ENCODE measurements around the gene BRAF. TPM values are rescaled to one million over a fixed set of nuclear protein-coding genes. Genes with fewer than 3 reads are reported as not detected.

BRAF gene
- total RNA-seq, 2 donors from 2014 or later, result 19.8 to 24.7 TPM

- no peaks in the 10 kb centered on the region for H3K27me3 ChIP-seq
- H3K4me1 ChIP-seq, result no peaks in the 10 kb centered on the region
- H3K27ac ChIP-seq, result no peak overlapping the region
- H3K36me3 ChIP-seq, result no peaks in the 10 kb centered on the region
- no peak overlapping the region for H3K4me3 ChIP-seq
- DNase-seq, result no peak
- H3K9ac ChIP-seq (ENCODE audit: low read depth in 2 of 2, low read length in 2 of 2), result no peak overlapping the region
- intact Hi-C loops (cut with DNase I), result no loop called here
- TF ChIP-seq CTCF (IDR thresholded peaks at IDR 0.05), result no peak
- H3K9me3 ChIP-seq, result no peaks in the 10 kb centered on the region
These were observed 186.4 kb downstream of the BRAF start for GRCh38 chr7:140738280-140738679.

- Histone ChIP-seq H3K27ac (no peak overlapping the region), H3K36me3 (no peaks in the 10 kb centered on the region), H3K4me1 (no peaks in the 10 kb centered on the region), H3K4me3 (no peak overlapping the region), H3K9ac (ENCODE audit: low read depth in 2 of 2, low read length in 2 of 2) (no peak overlapping the region), H3K9me3 (no peaks in the 10 kb centered on the region), H3K27me3 (no peaks in the 10 kb centered on the region)
- no peak for DNase-seq
- intact Hi-C loops (cut with DNase I), result no loop called here
- no peak for TF ChIP-seq CTCF (IDR thresholded peaks at IDR 0.05)
These were observed 190.0 kb downstream of the BRAF start for GRCh38 chr7:140734729-140735128.

- no peak overlapping the region for H3K4me3 ChIP-seq
- no peaks in the 10 kb centered on the region for H3K4me1 ChIP-seq
- no peak for TF ChIP-seq CTCF (IDR thresholded peaks at IDR 0.05)
- DNase-seq, result no peak
- H3K36me3 ChIP-seq, result no peaks in the 10 kb centered on the region
- intact Hi-C loops (cut with DNase I), result no loop called here
- H3K9ac ChIP-seq (ENCODE audit: low read depth in 2 of 2, low read length in 2 of 2), result no peak overlapping the region
- no peaks in the 10 kb centered on the region for H3K27me3 ChIP-seq
- H3K27ac ChIP-seq, result no peak overlapping the region
- H3K9me3 ChIP-seq, result no peaks in the 10 kb centered on the region
These were observed 190.6 kb downstream of the BRAF start for GRCh38 chr7:140734096-140734495.

- no peak for DNase-seq
- intact Hi-C loops (cut with DNase I), result no loop called here
These were observed 192.3 kb downstream of the BRAF start for GRCh38 chr7:140732416-140732815.

GRCh38 chr7:140726281-140726680 lies 198.4 kb downstream of the BRAF start:
- Histone ChIP-seq H3K9ac (ENCODE audit: low read depth in 2 of 2, low read length in 2 of 2) (no peak overlapping the region), H3K4me3 (no peak overlapping the region), H3K9me3 (no peaks in the 10 kb centered on the region), H3K27me3 (no peaks in the 10 kb centered on the region), H3K36me3 (no peaks in the 10 kb centered on the region), H3K4me1 (no peaks in the 10 kb centered on the region), H3K27ac (no peak overlapping the region)
- intact Hi-C loops (cut with DNase I), result no loop called here
- TF ChIP-seq CTCF (IDR thresholded peaks at IDR 0.05), result no peak
- no peak for DNase-seq

More at GRCh38 chr7:140732416-140732815, 192.3 kb downstream of the BRAF start:
- TF ChIP-seq CTCF (IDR thresholded peaks at IDR 0.05), result no peak
- Histone ChIP-seq H3K27me3 (no peaks in the 10 kb centered on the region), H3K27ac (no peak overlapping the region), H3K4me3 (no peak overlapping the region), H3K9me3 (no peaks in the 10 kb centered on the region), H3K4me1 (no peaks in the 10 kb centered on the region), H3K9ac (ENCODE audit: low read depth in 2 of 2, low read length in 2 of 2) (no peak overlapping the region), H3K36me3 (no peaks in the 10 kb centered on the region)

- Histone ChIP-seq H3K4me1 (no peaks in the 10 kb centered on the region), H3K27me3 (no peaks in the 10 kb centered on the region), H3K4me3 (no peak overlapping the region), H3K27ac (no peak overlapping the region), H3K9ac (ENCODE audit: low read depth in 2 of 2, low read length in 2 of 2) (no peak overlapping the region), H3K36me3 (no peaks in the 10 kb centered on the region), H3K9me3 (no peaks in the 10 kb centered on the region)
- intact Hi-C loops (cut with DNase I), result no loop called here
- DNase-seq, result no peak
- TF ChIP-seq CTCF (IDR thresholded peaks at IDR 0.05), result no peak
These were observed 200.0 kb downstream of the BRAF start for GRCh38 chr7:140724706-140725105.
